B cell (primary cell): ENCODE data around the gene TNFAIP8L2.

Experiments used
- CTCF ChIP-seq: fragments of 200-600 bp; IDR thresholded peaks from one replicate; pipeline ENCODE4 v1.8.0; 2022; ENCODE audit warnings: antibody characterized with exemption, mild to moderate bottlenecking
- EZH2 ChIP-seq: IDR thresholded peaks from 2 replicates; pipeline ENCODE4 v1.6.1; 2012; ENCODE audit warnings: borderline replicate concordance, low read depth, mild to moderate bottlenecking, moderate library complexity, low read length; ENCODE audit not compliant: insufficient read depth, poor library complexity, severe bottlenecking

- TF ChIP-seq CTCF (no peak), EZH2 (no peak)
Observed at GRCh38 chr1:151193856-151194255, 37.4 kb downstream of the TNFAIP8L2 start.
